ENCODE measurements around the gene AGMO.

DNA sequence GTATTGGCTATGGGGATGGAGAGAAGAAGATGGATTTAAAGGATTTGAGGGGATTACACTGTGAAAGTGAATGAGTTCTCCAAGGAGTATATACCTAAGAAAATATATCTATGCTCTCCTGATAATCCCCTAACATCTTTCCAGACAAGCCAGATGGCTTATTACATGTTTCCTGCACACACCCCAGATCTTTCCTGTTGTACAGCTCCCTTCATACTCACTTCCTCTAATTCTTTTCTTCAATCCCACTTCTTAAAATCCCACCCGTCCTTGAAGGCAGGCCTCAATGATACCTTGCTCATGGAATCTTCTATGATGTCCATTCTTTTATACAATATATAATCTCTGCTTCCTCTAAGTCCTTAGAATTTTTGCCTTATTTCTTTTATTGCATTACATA is 342.1 kb downstream of the AGMO start:
- TF ChIP-seq ESRRA (IDR thresholded peaks at IDR 0.05; ENCODE audit: borderline replicate concordance, low read length) (no peak), MYC (IDR thresholded peaks at IDR 0.05; ENCODE audit: borderline replicate concordance, low read length) (no peak), KDM1A (IDR thresholded peaks at IDR 0.05; ENCODE audit: low read depth) (no peak), ZSCAN20 (CRISPR knock-in tag; IDR thresholded peaks at IDR 0.05) (no peak), SMC3 (IDR thresholded peaks at IDR 0.05) (no peak), CBX2 (IDR thresholded peaks at IDR 0.05; ENCODE audit: borderline replicate concordance, low read depth) (no peak), POLR2A (IDR thresholded peaks at IDR 0.05; ENCODE audit: low read length) (no peak), HEYL (CRISPR knock-in tag; IDR thresholded peaks at IDR 0.05) (no peak), RCOR1 (IDR thresholded peaks at IDR 0.05; ENCODE audit: low read depth, low read length) (no peak), FOSB (CRISPR knock-in tag; IDR thresholded peaks at IDR 0.05) (no peak), RAD21 (conservative IDR thresholded peaks at IDR 0.05 in 1 of 2, IDR thresholded peaks at IDR 0.05 in 1 of 2) (no peak), CHD2 (IDR thresholded peaks at IDR 0.05; ENCODE audit: low read length, partially characterized antibody) (no peak)
- TF ChIP-seq, protein P1, sequence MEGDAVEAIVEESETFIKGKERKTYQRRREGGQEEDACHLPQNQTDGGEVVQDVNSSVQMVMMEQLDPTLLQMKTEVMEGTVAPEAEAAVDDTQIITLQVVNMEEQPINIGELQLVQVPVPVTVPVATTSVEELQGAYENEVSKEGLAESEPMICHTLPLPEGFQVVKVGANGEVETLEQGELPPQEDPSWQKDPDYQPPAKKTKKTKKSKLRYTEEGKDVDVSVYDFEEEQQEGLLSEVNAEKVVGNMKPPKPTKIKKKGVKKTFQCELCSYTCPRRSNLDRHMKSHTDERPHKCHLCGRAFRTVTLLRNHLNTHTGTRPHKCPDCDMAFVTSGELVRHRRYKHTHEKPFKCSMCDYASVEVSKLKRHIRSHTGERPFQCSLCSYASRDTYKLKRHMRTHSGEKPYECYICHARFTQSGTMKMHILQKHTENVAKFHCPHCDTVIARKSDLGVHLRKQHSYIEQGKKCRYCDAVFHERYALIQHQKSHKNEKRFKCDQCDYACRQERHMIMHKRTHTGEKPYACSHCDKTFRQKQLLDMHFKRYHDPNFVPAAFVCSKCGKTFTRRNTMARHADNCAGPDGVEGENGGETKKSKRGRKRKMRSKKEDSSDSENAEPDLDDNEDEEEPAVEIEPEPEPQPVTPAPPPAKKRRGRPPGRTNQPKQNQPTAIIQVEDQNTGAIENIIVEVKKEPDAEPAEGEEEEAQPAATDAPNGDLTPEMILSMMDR (IDR thresholded peaks at IDR 0.05) = no peak
